GM12878 (cell line): Measurements from ENCODE around the gene KCNH6. TPM values are rescaled to one million over a fixed set of nuclear protein-coding genes. Genes with fewer than 3 reads are reported as not detected.

Experiments
- ATAC-seq: fragments of 200-7000 bp; cut with Tn5 transposase; 3 replicates; pipeline ENCODE4 v1.9.1; 2020; ENCODE audit warnings: mild to moderate bottlenecking, moderate library complexity
- BruUV-seq: library from RNA; stranded (reverse); fragments of 400-500 nt; replicated peaks from 2 replicates; lab custom pipeline; 2021; lab: Mats Ljungman, UMichigan
- CTCF ChIA-PET: fragments of 300-600 bp; sonication (Branson Sonifier 250); formaldehyde crosslinking; extraction: SDS; loops from one replicate; lab custom pipeline; 2021; ENCODE audit warnings: inconsistent platforms; lab: Yijun Ruan, JAX
- POLR2A ChIA-PET: fragments of 350-600 bp; formaldehyde crosslinking; extraction: SDS; loops from one replicate; lab custom pipeline; 2021; ENCODE audit warnings: inconsistent platforms; lab: Charles Lee
- RAD21 ChIA-PET: fragments of 300-600 bp; sonication (Branson Sonifier 250); formaldehyde crosslinking; loops from one replicate; lab custom pipeline; 2023; ENCODE audit warnings: antibody characterized with exemption; ENCODE audit not compliant: unreplicated experiment; lab: Charles Lee
- SMC1A ChIA-PET: fragments of 300-600 bp; sonication (Branson Sonifier 250); formaldehyde crosslinking; loops from one replicate; lab custom pipeline; 2023; ENCODE audit not compliant: unreplicated experiment, uncharacterized antibody; lab: Charles Lee
- DNase-seq: peaks from one replicate; pipeline ENCODE4 v3.0.0-alpha.2; 2011; ENCODE audit warnings: low read depth, low spot score
- FAIRE-seq: peaks from 3 replicates; lab custom pipeline; 2011; peaks lifted over from hg19 to GRCh38; lab: Jason Lieb, UNC
- H2AFZ ChIP-seq: 2 replicates; pipeline ENCODE4 v1.6.0; 2011; ENCODE audit warnings: low read depth, low read length, control low read depth; ENCODE audit not compliant: control insufficient read depth
- H3K27ac ChIP-seq: 2 replicates; pipeline ENCODE4 v1.5.1; 2011; ENCODE audit warnings: control low read depth; ENCODE audit not compliant: control insufficient read depth, insufficient read depth
- H3K27me3 ChIP-seq, 2 experiments: replicated peaks in 1 of 2; 2 replicates each; pipeline versions ENCODE4 v1.6.0 to v1.6.1; 2011; ENCODE audit warnings: low read length in 1 of 2; ENCODE audit not compliant: control insufficient read depth in 2 of 2, insufficient read depth in 2 of 2
- H3K36me3 ChIP-seq, 2 experiments: 2 replicates each; pipeline ENCODE4 v1.5.1; 2011; ENCODE audit warnings: low read length in 1 of 2; ENCODE audit not compliant: control insufficient read depth in 2 of 2, insufficient read depth in 2 of 2
- H3K4me1 ChIP-seq: 2 replicates; pipeline ENCODE4 v1.6.1; 2011; ENCODE audit warnings: mild to moderate bottlenecking, low read length, moderate library complexity, mixed read lengths; ENCODE audit not compliant: control insufficient read depth, insufficient read depth
- H3K4me2 ChIP-seq: 2 replicates; pipeline ENCODE4 v1.6.0; 2011; ENCODE audit warnings: control low read depth; ENCODE audit not compliant: control insufficient read depth, insufficient read depth
- H3K4me3 ChIP-seq: fragments of 200-600 bp; sonication (generic); 2 replicates; pipeline ENCODE4 v1.5.1; 2016
- H3K79me2 ChIP-seq: 2 replicates; pipeline ENCODE4 v1.6.0; 2011; ENCODE audit warnings: low read length; ENCODE audit not compliant: control insufficient read depth, insufficient read depth
- H3K9ac ChIP-seq: 2 replicates; pipeline ENCODE4 v1.8.0; 2011; ENCODE audit warnings: low read length, control low read depth, mixed read lengths; ENCODE audit not compliant: control insufficient read depth, insufficient read depth
- H3K9me3 ChIP-seq: replicated peaks from 3 replicates; pipeline ENCODE4 v1.5.1; 2011; ENCODE audit warnings: mild to moderate bottlenecking, low read length; ENCODE audit not compliant: control insufficient read depth, insufficient read depth
- H4K20me1 ChIP-seq: 2 replicates; pipeline ENCODE4 v1.6.0; 2011; ENCODE audit not compliant: control insufficient read depth, insufficient read depth
- CBX5 ChIP-seq: sonication (generic); IDR thresholded peaks from 2 replicates; pipeline ENCODE4 v1.6.1; 2016; ENCODE audit warnings: low read depth, moderate library complexity, mild to moderate bottlenecking, inconsistent platforms
- CREM ChIP-seq: IDR thresholded peaks from 2 replicates; pipeline ENCODE4 v1.6.1; 2014; ENCODE audit warnings: antibody characterized with exemption, low read depth
- EP300 ChIP-seq, 2 experiments: fragments of 150-350 bp in 1 of 2; IDR thresholded peaks; 2 replicates each; pipeline ENCODE4 v1.6.1; 2011 to 2012; ENCODE audit warnings: low read depth in 2 of 2, low read length in 2 of 2, borderline replicate concordance in 1 of 2, improper control_type of control experiment in 1 of 2, inconsistent platforms in 1 of 2; ENCODE audit not compliant: control insufficient read depth in 1 of 2
- JUNB ChIP-seq: IDR thresholded peaks from 2 replicates; pipeline ENCODE4 v1.6.1; 2016; ENCODE audit warnings: antibody characterized with exemption, mild to moderate bottlenecking
- LARP7 ChIP-seq: fragments of 450-650 bp; IDR thresholded peaks from 2 replicates; pipeline ENCODE4 v1.6.1; 2017; ENCODE audit warnings: mild to moderate bottlenecking
- NFXL1 ChIP-seq: fragments of 450-650 bp; IDR thresholded peaks from 2 replicates; pipeline ENCODE4 v1.6.1; 2017; ENCODE audit warnings: antibody characterized with exemption, mild to moderate bottlenecking, borderline replicate concordance
- RAD51 ChIP-seq: fragments of 450-650 bp; IDR thresholded peaks from 2 replicates; pipeline ENCODE4 v1.6.1; 2016; ENCODE audit warnings: moderate library complexity, mild to moderate bottlenecking, inconsistent platforms
- SMAD1 ChIP-seq: fragments of 450-650 bp; IDR thresholded peaks from 2 replicates; pipeline ENCODE4 v1.6.1; 2018; ENCODE audit warnings: mild to moderate bottlenecking, low read depth; ENCODE audit not compliant: partially characterized antibody
- SP1 ChIP-seq: IDR thresholded peaks from one replicate; pipeline ENCODE4 v1.6.1; 2011; ENCODE audit warnings: low read depth, low read length
- ZBTB33 ChIP-seq: fragments of 450-650 bp; IDR thresholded peaks from 2 replicates; pipeline ENCODE4 v1.6.1; 2017; ENCODE audit warnings: mild to moderate bottlenecking
- WGBS: methylation state at CpG from one replicate; pipeline ENCODE4 v1.1.6; 2016; ENCODE audit warnings: low lambda C conversion rate; ENCODE audit not compliant: insufficient replicate concordance, insufficient coverage; ENCODE audit errors: missing lambda C conversion rate; 5-methylcytosine and 5-hydroxymethylcytosine counted together
- in situ Hi-C: fragments of 300-500 bp; cut with MboI; formaldehyde crosslinking; loops from 9 replicates; pipeline ENCODE4 v1.14.3; 2018; ENCODE audit warnings: mixed read lengths
- intact Hi-C: fragments of 100-400 bp; cut with micrococcal nuclease; formaldehyde crosslinking; loops from one replicate; pipeline ENCODE4 v1.14.2; 2022; ENCODE audit not compliant: unreplicated experiment
- polyA plus RNA-seq, 11 experiments: library from polyadenylated mRNA; depleted of rRNA in 4 of 11; unstranded in 6 of 11; stranded (reverse) in 5 of 11; fragments of >200 nt; fragmentation: Nextera tagmentation in 4 of 11; fragmentation: Illumina TruSeq in 1 of 11; extraction: Ambion mirVana in 4 of 11; extraction: Trizol in 1 of 11; gene quantifications; 1 replicate in 1 of 11; 2 replicates in 10 of 11; pipeline versions ENCODE4 v1.2.1 to v1.2.3, GENCODE V29; 2011 to 2016; ENCODE audit warnings: inconsistent platforms in 2 of 11, missing spikeins in 2 of 11, low read depth in 1 of 11
- total RNA-seq, 4 experiments: library from RNA; depleted of rRNA in 3 of 4; stranded (reverse); fragments of >200 nt in 3 of 4; fragmentation: Illumina TruSeq in 1 of 4; extraction: Trizol in 1 of 4; gene quantifications; 2 replicates each; pipeline versions ENCODE4 v1.2.1 to v1.2.3, GENCODE V29; 2013 to 2021
- TF ChIP-seq, protein P1 (sequence below): fragments of 450-650 bp; formaldehyde crosslinking; IDR thresholded peaks from 2 replicates; pipeline ENCODE4 v1.4.0; 2022; ENCODE audit warnings: mild to moderate bottlenecking, moderate library complexity
- TF ChIP-seq, protein P2 (sequence below): fragments of 450-650 bp; IDR thresholded peaks from 2 replicates; pipeline ENCODE4 v1.6.1; 2017; ENCODE audit warnings: low read depth, mild to moderate bottlenecking, moderate library complexity

The KCNH6 gene
- total and polyA plus RNA-seq, 10 of the 15 experiments (the other 5 are each of a cell fraction or from before 2014, with no cell fraction given): not detected

DNA sequence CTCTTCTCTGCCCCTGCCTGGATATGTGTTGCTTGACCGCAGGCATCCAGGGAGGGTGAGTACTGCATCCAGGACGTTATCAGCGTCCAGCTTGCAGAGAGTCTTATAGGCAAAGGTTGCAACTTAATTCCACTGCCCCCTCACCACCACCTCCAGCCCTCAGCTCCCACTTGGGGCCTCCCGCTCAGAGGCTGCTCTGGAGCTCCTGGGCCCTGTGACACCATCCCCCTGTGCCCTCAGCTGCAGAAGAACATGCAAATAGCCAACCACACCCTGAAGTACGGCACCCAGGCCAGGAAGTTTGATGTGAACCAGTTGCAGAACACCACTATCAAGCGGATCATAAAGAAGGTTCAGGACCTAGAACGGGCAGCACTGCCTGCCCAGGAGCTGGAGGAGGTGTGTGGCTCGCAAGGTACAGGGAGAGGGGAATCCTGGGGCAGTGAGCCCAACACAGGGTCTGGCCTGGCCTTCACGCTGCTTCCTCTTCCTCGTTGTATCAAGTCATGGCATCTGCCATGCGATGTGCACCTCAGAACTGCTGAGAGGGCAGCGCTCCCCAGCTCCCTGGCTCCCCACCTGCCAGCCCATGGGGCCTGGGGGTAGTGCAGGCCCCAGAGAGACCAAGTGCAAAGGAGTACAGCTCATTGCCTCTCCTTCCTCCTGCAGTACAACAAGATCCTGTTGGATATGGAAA is 36.7 kb upstream of the KCNH6 start (continued):
- TF ChIP-seq NFXL1: no peak
- no peak for TF ChIP-seq CBX5
- no peak for TF ChIP-seq ZBTB33
- TF ChIP-seq SP1: no peak
- TF ChIP-seq, protein P1, sequence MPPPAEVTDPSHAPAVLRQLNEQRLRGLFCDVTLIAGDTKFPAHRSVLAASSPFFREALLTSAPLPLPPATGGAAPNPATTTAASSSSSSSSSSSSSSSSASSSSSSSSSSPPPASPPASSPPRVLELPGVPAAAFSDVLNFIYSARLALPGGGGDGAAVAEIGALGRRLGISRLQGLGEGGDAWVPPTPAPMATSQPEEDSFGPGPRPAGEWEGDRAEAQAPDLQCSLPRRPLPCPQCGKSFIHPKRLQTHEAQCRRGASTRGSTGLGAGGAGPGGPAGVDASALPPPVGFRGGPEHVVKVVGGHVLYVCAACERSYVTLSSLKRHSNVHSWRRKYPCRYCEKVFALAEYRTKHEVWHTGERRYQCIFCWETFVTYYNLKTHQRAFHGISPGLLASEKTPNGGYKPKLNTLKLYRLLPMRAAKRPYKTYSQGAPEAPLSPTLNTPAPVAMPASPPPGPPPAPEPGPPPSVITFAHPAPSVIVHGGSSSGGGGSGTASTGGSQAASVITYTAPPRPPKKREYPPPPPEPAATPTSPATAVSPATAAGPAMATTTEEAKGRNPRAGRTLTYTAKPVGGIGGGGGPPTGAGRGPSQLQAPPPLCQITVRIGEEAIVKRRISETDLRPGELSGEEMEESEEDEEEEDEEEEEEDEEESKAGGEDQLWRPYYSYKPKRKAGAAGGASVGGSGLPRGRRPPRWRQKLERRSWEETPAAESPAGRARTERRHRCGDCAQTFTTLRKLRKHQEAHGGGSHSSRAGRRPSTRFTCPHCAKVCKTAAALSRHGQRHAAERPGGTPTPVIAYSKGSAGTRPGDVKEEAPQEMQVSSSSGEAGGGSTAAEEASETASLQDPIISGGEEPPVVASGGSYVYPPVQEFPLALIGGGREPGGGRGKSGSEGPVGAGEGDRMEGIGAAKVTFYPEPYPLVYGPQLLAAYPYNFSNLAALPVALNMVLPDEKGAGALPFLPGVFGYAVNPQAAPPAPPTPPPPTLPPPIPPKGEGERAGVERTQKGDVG (CRISPR knock-in tag): no peak

- POLR2A ChIA-PET: no interaction called here
- H3K36me3 ChIP-seq: no peaks in the 10 kb centered on the region
- BruUV-seq: no TSS peak
- 45% methylated on average over 11 of the region's 11 CpGs for WGBS
- H3K79me2 ChIP-seq: no peaks in the 10 kb centered on the region
- no peaks in the 10 kb centered on the region for H3K9me3 ChIP-seq
- SMC1A ChIA-PET: interaction anchor here (1.0 to 1.8 kb wide), 3 partner anchors 9 to 25 kb away, joined by 3 to 5 read pairs (median 4); no protein-coding TSS in a partner anchor
- RAD21 ChIA-PET: interaction anchor here (1.6 kb wide), 1 partner anchor 62 kb away, joined by 4 read pairs; no protein-coding TSS in a partner anchor
- H4K20me1 ChIP-seq: no peaks in the 10 kb centered on the region
- ATAC-seq: no peak
- no peaks in the 10 kb centered on the region for H3K4me1 ChIP-seq
- H3K27ac ChIP-seq: no peak overlapping the region
- no peak for DNase-seq
- CTCF ChIA-PET: interaction anchor here (0.6 to 1.3 kb wide), 4 partner anchors 8 to 464 kb away, joined by 3 to 8 read pairs (median 4); no protein-coding TSS in a partner anchor
- intact Hi-C loops (no loop called here), in situ Hi-C loops (no loop called here)
- H3K27me3 ChIP-seq: peaks cover 0 to 1% of the 10 kb centered on the region in 2 experiments; a peak in 2 of 4 replicates
- no peak overlapping the region for H3K4me2 ChIP-seq
- no peak overlapping the region for H3K9ac ChIP-seq
- FAIRE-seq: no peak
- H3K4me3 ChIP-seq: no peak overlapping the region
- no peak overlapping the region for H2AFZ ChIP-seq
- TF ChIP-seq SMAD1 (no peak), CREM (no peak), EP300 (IDR thresholded peaks at IDR 0.05; ENCODE audit: borderline replicate concordance in 1 of 2, control insufficient read depth in 1 of 2, low read depth in 2 of 2, low read length in 2 of 2) (no peak), JUNB (no peak), RAD51 (no peak), LARP7 (no peak)
- TF ChIP-seq, protein P2, sequence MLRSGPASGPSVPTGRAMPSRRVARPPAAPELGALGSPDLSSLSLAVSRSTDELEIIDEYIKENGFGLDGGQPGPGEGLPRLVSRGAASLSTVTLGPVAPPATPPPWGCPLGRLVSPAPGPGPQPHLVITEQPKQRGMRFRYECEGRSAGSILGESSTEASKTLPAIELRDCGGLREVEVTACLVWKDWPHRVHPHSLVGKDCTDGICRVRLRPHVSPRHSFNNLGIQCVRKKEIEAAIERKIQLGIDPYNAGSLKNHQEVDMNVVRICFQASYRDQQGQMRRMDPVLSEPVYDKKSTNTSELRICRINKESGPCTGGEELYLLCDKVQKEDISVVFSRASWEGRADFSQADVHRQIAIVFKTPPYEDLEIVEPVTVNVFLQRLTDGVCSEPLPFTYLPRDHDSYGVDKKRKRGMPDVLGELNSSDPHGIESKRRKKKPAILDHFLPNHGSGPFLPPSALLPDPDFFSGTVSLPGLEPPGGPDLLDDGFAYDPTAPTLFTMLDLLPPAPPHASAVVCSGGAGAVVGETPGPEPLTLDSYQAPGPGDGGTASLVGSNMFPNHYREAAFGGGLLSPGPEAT: no peak
These were observed 36.2 kb upstream of the KCNH6 start for GRCh38 chr17:63487014-63487339.
